ENCODE data around the gene FAM186B.

DNA sequence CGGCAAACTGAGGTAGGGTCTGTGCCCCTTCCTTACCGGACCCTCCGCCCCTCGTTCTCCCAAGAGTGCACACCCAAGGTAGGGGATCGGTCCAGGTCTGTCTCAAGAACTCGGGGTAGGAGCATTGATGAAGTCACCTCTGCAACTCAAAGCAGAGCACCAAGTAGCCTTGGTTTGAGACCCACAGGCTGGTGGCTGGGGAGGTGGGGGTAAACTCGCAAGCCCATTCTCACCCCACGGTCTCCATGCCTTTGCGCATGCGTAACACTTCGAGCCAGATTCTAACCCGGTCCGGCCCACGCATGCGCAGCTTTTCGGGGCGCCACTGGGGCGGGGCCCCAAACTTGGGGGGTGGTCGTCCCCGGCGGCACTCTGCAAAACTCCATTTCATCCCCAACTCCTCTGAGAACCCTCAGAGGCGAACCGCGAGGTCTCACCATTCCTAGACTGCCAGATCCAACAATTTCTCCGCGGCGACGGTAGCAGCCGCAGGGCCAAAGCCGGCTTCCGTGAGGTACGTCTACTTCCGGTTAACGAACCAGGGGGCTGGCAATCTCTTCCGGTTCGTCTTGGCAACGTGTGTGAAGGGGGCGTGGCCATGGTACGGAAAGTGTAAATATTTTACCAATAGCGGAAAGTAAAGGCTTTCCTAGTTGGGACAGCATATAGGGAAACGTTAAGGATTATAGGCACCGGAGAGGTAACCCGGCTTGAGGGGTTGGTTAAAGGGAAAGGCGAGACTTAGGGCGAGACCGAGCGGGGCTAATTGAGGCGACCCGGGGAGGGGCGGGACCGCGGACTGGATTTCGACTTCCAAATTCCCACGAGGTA lies 37.6 kb downstream of the FAM186B start, which contains the start of gene MCRS1:
- TF ChIP-seq HOXB13 (CRISPR knock-in tag; IDR thresholded peaks at IDR 0.05; ENCODE audit: low read depth) (no peak), EP300 (IDR thresholded peaks at IDR 0.05) (no peak), CTCF (IDR thresholded peaks at IDR 0.05) (no peak), ZFP36 (IDR thresholded peaks at IDR 0.05; ENCODE audit: borderline replicate concordance, partially characterized antibody) (no peak), POLR2A (IDR thresholded peaks at IDR 0.05; ENCODE audit: low read length) (peak; percentile 63), EHMT2 (IDR thresholded peaks at IDR 0.05; ENCODE audit: low read depth) (no peak), RNF2 (IDR thresholded peaks at IDR 0.05; ENCODE audit: borderline replicate concordance, low read depth) (no peak), NR3C1 (IDR thresholded peaks at IDR 0.05) (no peak), POLR2AphosphoS2 (conservative IDR thresholded peaks at IDR 0.05; ENCODE audit: low read length) (no peak), RAD21 (conservative IDR thresholded peaks at IDR 0.05 in 1 of 2, IDR thresholded peaks at IDR 0.05 in 1 of 2) (no peak), JUNB (IDR thresholded peaks at IDR 0.05) (no peak), CBX2 (IDR thresholded peaks at IDR 0.05; ENCODE audit: borderline replicate concordance, low read depth) (no peak)
- TF ChIP-seq, protein P1, sequence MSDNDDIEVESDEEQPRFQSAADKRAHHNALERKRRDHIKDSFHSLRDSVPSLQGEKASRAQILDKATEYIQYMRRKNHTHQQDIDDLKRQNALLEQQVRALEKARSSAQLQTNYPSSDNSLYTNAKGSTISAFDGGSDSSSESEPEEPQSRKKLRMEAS (IDR thresholded peaks at IDR 0.05), result peak; percentile 97

All from A549 (cell line).